ENCODE measurements around the gene MYO1B.

MYO1B gene

DNA sequence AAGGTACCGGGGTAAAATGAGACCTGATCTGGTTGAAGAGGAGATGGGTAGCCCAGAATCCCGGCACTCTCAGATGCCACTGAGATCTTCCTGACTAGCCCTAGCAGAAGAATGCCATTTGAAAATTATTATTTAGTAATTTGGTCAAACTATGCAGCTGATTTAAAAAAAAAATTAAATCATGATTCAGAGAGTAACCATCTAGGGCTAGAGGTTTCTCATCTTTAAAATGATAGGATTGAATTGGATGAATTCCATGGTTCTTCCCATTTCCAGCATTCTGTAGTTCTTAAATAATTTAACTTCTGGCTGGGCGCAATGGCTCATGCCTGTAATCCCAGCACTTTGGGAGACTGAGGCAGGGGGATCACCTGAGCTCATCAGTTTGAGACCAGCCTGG, 106.1 kb downstream of the MYO1B start:
- H3K27me3 ChIP-seq (ENCODE audit: control insufficient read depth, insufficient read depth, low read length, poor library complexity, severe bottlenecking): no peaks in the 10 kb centered on the region
- WGBS, 2 experiments: 95 to 97% methylated on average over 3 of the region's 3 CpGs

DNA sequence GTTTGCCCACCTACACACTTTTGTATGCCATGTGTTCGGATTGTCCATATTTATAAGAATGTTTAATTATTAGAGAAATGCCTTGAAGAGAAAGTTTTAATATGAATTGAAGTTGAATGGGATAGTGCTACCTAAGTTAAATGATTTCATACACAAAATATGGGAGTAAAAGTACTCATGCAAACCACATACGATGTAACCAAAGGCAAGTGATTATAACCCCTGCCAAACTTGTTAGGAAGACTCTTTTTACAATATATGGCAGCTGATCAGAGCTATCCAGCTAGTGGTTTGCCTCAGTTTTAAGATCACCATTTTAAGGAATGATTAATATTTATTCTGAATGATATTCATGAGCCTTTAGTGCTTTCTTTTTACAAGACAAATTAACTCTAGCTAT, 106.7 kb downstream of the MYO1B start:
- no peaks in the 10 kb centered on the region for H3K27me3 ChIP-seq (ENCODE audit: control insufficient read depth, insufficient read depth, low read length, poor library complexity, severe bottlenecking)
- H3K4me3 ChIP-seq (ENCODE audit: insufficient read depth, low read depth, low read length): no peak overlapping the region
- no peaks in the 10 kb centered on the region for H3K9me3 ChIP-seq (ENCODE audit: control insufficient read depth, low read length)
- H3K27ac ChIP-seq (ENCODE audit: insufficient read depth, low read depth, low read length, poor library complexity, severe bottlenecking): no peak overlapping the region
- H3K36me3 ChIP-seq (ENCODE audit: control insufficient read depth, insufficient read depth, low read length): peaks cover 11% of the 10 kb centered on the region
- WGBS, 2 experiments: 88 to 100% methylated on average over 1 to 2 of the region's 2 CpGs
- no peaks in the 10 kb centered on the region for H3K4me1 ChIP-seq (ENCODE audit: control insufficient read depth, insufficient read depth, low read length)

More for the DNA sequence above, 106.1 kb downstream of the MYO1B start:
- H3K36me3 ChIP-seq (ENCODE audit: control insufficient read depth, insufficient read depth, low read length): peaks cover 11% of the 10 kb centered on the region
- no peaks in the 10 kb centered on the region for H3K9me3 ChIP-seq (ENCODE audit: control insufficient read depth, low read length)
- no peak overlapping the region for H3K27ac ChIP-seq (ENCODE audit: insufficient read depth, low read depth, low read length, poor library complexity, severe bottlenecking)
- no peaks in the 10 kb centered on the region for H3K4me1 ChIP-seq (ENCODE audit: control insufficient read depth, insufficient read depth, low read length)
- H3K4me3 ChIP-seq (ENCODE audit: insufficient read depth, low read depth, low read length): no peak overlapping the region

DNA sequence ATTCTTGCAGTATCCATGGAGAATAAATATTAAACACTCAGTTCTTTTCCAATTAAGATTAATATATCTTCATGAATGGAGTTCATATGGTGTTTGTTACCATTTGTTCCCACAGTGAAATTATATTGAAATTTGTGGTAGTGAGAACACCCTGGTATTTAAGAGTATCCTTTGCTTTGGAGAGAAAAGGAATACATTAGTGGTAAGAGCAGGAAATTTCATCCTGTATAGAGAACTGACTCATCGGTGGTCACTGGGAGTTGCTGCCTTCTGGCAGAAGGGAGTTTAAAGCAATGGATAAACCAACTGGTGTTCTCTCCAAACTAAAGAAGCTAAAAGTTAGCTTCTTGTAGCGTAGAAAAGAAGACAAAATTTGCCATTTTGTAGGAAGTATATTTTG, 107.3 kb downstream of the MYO1B start:
- H3K9me3 ChIP-seq (ENCODE audit: control insufficient read depth, low read length): no peaks in the 10 kb centered on the region
- H3K36me3 ChIP-seq (ENCODE audit: control insufficient read depth, insufficient read depth, low read length): peaks cover 11% of the 10 kb centered on the region
- no peaks in the 10 kb centered on the region for H3K27me3 ChIP-seq (ENCODE audit: control insufficient read depth, insufficient read depth, low read length, poor library complexity, severe bottlenecking)
- H3K4me1 ChIP-seq (ENCODE audit: control insufficient read depth, insufficient read depth, low read length): no peaks in the 10 kb centered on the region
- WGBS, 2 experiments: 96 to 98% methylated on average over 2 of the region's 2 CpGs
- H3K27ac ChIP-seq (ENCODE audit: insufficient read depth, low read depth, low read length, poor library complexity, severe bottlenecking): no peak overlapping the region
- no peak overlapping the region for H3K4me3 ChIP-seq (ENCODE audit: insufficient read depth, low read depth, low read length)

DNA sequence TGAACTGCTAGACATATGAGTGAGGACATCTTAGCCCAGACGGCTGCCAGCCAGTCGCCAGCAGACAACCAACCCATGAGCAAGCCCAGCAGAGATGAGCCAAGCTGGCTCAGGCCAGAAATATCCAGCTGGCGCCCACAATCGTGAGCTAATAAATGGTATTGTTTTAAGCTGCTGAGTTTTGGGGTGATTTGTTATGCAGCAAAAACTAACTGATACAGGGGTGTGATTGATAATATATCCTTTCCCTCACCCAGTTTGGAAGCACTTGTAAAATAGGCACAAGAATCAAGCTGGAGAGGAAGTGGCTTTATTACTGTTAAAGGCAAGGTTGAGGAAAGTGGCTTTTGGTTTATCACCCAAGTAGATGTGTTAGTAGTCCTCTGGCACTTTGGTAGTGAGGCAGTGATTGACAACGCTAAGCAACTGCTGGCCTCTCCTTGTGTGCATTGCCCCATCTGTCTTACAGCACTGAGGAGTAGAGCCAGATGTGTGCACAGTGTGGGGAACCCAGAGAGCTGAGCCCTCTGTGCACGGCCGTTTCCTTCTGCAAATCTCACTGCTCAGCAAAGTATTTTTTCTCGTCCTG, 110.1 kb downstream of the MYO1B start:
- Histone ChIP-seq H3K4me1 (ENCODE audit: control insufficient read depth, insufficient read depth, low read length) (no peaks in the 10 kb centered on the region), H3K36me3 (ENCODE audit: control insufficient read depth, insufficient read depth, low read length) (no peaks in the 10 kb centered on the region), H3K4me3 (ENCODE audit: insufficient read depth, low read depth, low read length) (no peak overlapping the region), H3K9me3 (ENCODE audit: control insufficient read depth, low read length) (no peaks in the 10 kb centered on the region), H3K27me3 (ENCODE audit: control insufficient read depth, insufficient read depth, low read length, poor library complexity, severe bottlenecking) (no peaks in the 10 kb centered on the region), H3K27ac (ENCODE audit: insufficient read depth, low read depth, low read length, poor library complexity, severe bottlenecking) (no peak overlapping the region)
- WGBS, 2 experiments: 91 to 95% methylated on average over 8 of the region's 8 CpGs

DNA sequence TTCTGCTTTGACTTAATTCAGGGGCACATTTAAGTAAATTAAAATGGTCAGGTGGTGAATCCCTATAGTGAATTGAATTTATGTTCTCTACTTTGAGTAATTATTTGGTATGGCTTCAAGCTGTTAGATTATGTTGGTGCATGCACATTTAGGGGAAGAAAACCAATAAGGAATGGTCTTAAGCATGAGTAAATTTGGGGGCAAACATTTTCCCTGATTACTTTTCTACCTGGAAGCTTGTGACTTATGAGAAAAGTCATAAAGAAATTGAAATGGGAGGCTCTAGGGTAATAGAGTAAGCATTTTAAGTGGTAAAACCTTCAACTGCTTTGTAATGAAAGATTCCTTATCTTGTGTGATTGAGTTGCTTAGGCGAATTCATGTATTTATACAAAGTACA, 112.5 kb downstream of the MYO1B start:
- no peaks in the 10 kb centered on the region for H3K36me3 ChIP-seq (ENCODE audit: control insufficient read depth, insufficient read depth, low read length)
- no peaks in the 10 kb centered on the region for H3K4me1 ChIP-seq (ENCODE audit: control insufficient read depth, insufficient read depth, low read length)
- H3K27ac ChIP-seq (ENCODE audit: insufficient read depth, low read depth, low read length, poor library complexity, severe bottlenecking): no peak overlapping the region
- H3K4me3 ChIP-seq (ENCODE audit: insufficient read depth, low read depth, low read length): no peak overlapping the region
- H3K27me3 ChIP-seq (ENCODE audit: control insufficient read depth, insufficient read depth, low read length, poor library complexity, severe bottlenecking): no peaks in the 10 kb centered on the region
- no peaks in the 10 kb centered on the region for H3K9me3 ChIP-seq (ENCODE audit: control insufficient read depth, low read length)
- 87 to 100% methylated on average over 1 of the region's 1 CpG for WGBS, 2 experiments

DNA sequence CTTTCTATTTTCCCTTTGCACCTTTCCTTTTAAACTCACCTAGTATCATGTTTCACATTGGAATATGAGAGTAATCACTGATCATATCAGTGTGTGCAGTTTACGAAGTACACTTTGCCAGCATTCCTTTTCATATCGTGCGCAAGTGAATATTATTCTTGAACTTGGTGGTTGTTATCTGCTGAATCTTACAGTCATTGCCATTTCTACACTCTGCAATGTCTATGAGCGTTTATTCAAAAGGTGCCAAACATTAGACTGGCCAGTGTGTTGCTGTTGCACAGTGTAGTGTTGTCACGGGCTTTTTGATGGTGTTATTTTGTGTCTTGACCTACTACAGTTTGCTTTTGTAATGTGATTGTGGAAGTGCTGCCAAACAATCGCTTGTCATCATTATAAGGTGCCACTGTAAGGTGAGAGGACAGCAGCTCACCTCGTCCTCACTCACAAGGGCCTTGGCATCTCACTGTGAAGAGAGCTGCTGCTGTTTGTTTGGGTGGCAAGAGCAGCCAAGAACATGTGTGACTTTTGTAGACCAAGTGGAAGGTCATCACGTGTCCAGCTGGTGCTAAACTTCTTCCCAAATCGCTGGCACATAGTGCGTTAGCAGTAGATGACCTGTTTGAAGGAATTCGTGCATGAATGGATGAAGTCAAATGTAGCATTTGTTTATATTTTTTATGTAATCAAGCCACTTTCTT, 113.3 kb downstream of the MYO1B start:
- Histone ChIP-seq H3K36me3 (ENCODE audit: control insufficient read depth, insufficient read depth, low read length) (no peaks in the 10 kb centered on the region), H3K27me3 (ENCODE audit: control insufficient read depth, insufficient read depth, low read length, poor library complexity, severe bottlenecking) (no peaks in the 10 kb centered on the region), H3K4me3 (ENCODE audit: insufficient read depth, low read depth, low read length) (no peak overlapping the region), H3K27ac (ENCODE audit: insufficient read depth, low read depth, low read length, poor library complexity, severe bottlenecking) (no peak overlapping the region), H3K9me3 (ENCODE audit: control insufficient read depth, low read length) (no peaks in the 10 kb centered on the region), H3K4me1 (ENCODE audit: control insufficient read depth, insufficient read depth, low read length) (no peaks in the 10 kb centered on the region)
- WGBS, 2 experiments: 94% methylated on average over 11 of the region's 11 CpGs

DNA sequence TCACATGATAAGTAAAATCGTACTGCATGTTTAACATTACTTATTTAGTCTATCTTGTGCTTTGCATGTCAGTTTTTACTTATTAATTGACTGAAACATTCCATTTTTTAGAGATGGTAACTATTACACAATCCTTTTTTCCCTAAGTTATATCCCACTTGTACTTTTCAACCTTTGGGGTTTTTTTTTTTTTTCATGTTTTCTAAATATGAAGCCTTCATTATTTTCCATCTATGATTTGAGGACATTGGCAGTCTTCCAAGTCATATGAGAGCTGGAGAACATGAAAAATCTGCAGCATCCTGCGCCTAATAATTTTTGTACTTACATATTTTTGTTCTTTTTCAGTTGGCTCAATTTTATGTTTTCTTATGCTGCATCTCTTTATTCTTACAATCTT, 113.9 kb downstream of the MYO1B start:
- no peaks in the 10 kb centered on the region for H3K4me1 ChIP-seq (ENCODE audit: control insufficient read depth, insufficient read depth, low read length)
- H3K9me3 ChIP-seq (ENCODE audit: control insufficient read depth, low read length): no peaks in the 10 kb centered on the region
- no peak overlapping the region for H3K4me3 ChIP-seq (ENCODE audit: insufficient read depth, low read depth, low read length)
- H3K36me3 ChIP-seq (ENCODE audit: control insufficient read depth, insufficient read depth, low read length): no peaks in the 10 kb centered on the region
- no peak overlapping the region for H3K27ac ChIP-seq (ENCODE audit: insufficient read depth, low read depth, low read length, poor library complexity, severe bottlenecking)
- WGBS, 2 experiments: 94 to 100% methylated on average over 1 to 2 of the region's 2 CpGs
- H3K27me3 ChIP-seq (ENCODE audit: control insufficient read depth, insufficient read depth, low read length, poor library complexity, severe bottlenecking): no peaks in the 10 kb centered on the region

DNA sequence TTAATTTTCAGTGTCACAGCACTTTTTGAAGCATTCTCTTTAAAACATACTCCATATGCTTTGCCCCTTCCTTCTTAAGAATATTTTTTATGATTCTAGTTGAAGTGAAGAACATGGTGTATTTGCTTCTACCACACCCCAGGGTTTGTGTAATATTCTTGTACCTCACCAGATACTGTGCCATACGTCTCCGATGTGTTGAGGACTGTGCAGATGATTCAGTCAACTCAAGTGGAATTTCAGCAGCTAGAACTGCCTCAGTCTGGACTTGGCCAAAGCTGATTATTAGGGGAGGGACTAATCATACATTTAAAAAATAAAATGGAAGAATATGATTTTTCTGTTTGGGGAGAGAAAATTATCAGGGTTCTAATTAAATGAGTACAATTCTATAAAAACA, 115.7 kb downstream of the MYO1B start:
- WGBS, 2 experiments: 95 to 100% methylated on average over 2 of the region's 2 CpGs
- Histone ChIP-seq H3K4me1 (ENCODE audit: control insufficient read depth, insufficient read depth, low read length) (no peaks in the 10 kb centered on the region), H3K27ac (ENCODE audit: insufficient read depth, low read depth, low read length, poor library complexity, severe bottlenecking) (no peak overlapping the region)

DNA sequence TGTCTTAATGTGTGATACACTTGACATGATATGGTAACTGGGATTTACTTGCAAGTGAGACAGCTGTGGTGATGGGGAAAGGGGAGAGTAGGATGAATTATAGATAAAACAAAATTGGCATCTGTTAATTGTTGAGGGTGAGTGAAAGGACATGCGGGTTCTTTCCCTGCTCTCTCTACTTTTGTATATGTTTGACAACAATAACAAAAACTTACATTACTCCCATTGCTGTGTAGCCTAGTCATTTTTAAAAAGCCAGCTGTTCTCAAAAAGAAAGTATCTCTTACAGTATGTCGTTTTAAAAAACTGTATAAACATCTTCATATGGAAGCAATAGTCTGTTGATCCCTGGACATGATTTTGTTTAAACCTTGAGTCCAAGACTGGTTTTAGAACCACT, 117.6 kb downstream of the MYO1B start:
- Histone ChIP-seq H3K4me1 (ENCODE audit: control insufficient read depth, insufficient read depth, low read length) (no peaks in the 10 kb centered on the region), H3K27ac (ENCODE audit: insufficient read depth, low read depth, low read length, poor library complexity, severe bottlenecking) (no peak overlapping the region), H3K9me3 (ENCODE audit: control insufficient read depth, low read length) (no peaks in the 10 kb centered on the region), H3K36me3 (ENCODE audit: control insufficient read depth, insufficient read depth, low read length) (peaks cover 4% of the 10 kb centered on the region), H3K4me3 (ENCODE audit: insufficient read depth, low read depth, low read length) (no peak overlapping the region), H3K27me3 (ENCODE audit: control insufficient read depth, insufficient read depth, low read length, poor library complexity, severe bottlenecking) (no peaks in the 10 kb centered on the region)
- 98 to 100% methylated on average over 1 to 2 of the region's 2 CpGs for WGBS, 2 experiments

More for the DNA sequence above, 115.7 kb downstream of the MYO1B start:
- no peaks in the 10 kb centered on the region for H3K27me3 ChIP-seq (ENCODE audit: control insufficient read depth, insufficient read depth, low read length, poor library complexity, severe bottlenecking)
- H3K36me3 ChIP-seq (ENCODE audit: control insufficient read depth, insufficient read depth, low read length): no peaks in the 10 kb centered on the region
- no peak overlapping the region for H3K4me3 ChIP-seq (ENCODE audit: insufficient read depth, low read depth, low read length)
- H3K9me3 ChIP-seq (ENCODE audit: control insufficient read depth, low read length): no peaks in the 10 kb centered on the region

DNA sequence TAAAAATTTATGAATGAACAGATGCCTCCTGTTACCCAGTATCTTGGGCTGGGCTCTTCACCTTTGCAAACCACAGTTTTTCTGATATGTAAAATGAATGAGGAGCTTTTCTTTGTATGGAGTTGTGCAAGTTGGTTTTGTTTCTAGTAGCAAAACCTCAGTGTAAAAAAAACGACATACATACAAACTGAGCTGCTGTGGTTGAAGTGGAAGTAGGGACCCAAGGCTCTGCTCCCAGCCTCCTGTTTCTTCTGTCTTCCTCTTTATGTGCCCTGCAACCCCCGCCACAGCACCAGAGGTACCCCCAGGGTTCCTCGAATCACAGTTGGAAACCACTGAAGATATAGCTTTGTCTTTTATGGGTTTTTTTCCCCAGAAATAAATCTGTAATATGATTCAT, 118.1 kb downstream of the MYO1B start:
- H3K36me3 ChIP-seq (ENCODE audit: control insufficient read depth, insufficient read depth, low read length): peaks cover 4% of the 10 kb centered on the region
- WGBS, 2 experiments: 96 to 100% methylated on average over 1 to 2 of the region's 3 CpGs
- no peaks in the 10 kb centered on the region for H3K27me3 ChIP-seq (ENCODE audit: control insufficient read depth, insufficient read depth, low read length, poor library complexity, severe bottlenecking)
- H3K4me3 ChIP-seq (ENCODE audit: insufficient read depth, low read depth, low read length): no peak overlapping the region
- H3K27ac ChIP-seq (ENCODE audit: insufficient read depth, low read depth, low read length, poor library complexity, severe bottlenecking): no peak overlapping the region
- no peaks in the 10 kb centered on the region for H3K4me1 ChIP-seq (ENCODE audit: control insufficient read depth, insufficient read depth, low read length)
- no peaks in the 10 kb centered on the region for H3K9me3 ChIP-seq (ENCODE audit: control insufficient read depth, low read length)

Data from ectodermal cell (in vitro differentiated cells).